Activated CD8-positive, alpha-beta memory T cell treated with anti-CD3 and anti-CD28 coated beads, Interleukin-2, amount 50 U/mL, for 48 hours (primary cell): ENCODE measurements around the gene ERICH4.
"Not testable (repeated sequence)": the region's sequence is repeated elsewhere in the genome, so short reads cannot be mapped to it uniquely, and the experiment has no call there.

Source experiments
- DNase-seq: peaks from one replicate; pipeline ENCODE4 v3.0.0-alpha.2; 2020

ERICH4 gene

GRCh38 chr19:41415154-41415571 lies 27.8 kb upstream of the ERICH4 start:
- no peak for DNase-seq

- DNase-seq, result no peak
Observed at GRCh38 chr19:41416194-41416674, 26.7 kb upstream of the ERICH4 start.

GRCh38 chr19:41420101-41420880 lies 22.7 kb upstream of the ERICH4 start:
- DNase-seq, result no peak

- no peak for DNase-seq
Observed at GRCh38 chr19:41421314-41421713, 21.6 kb upstream of the ERICH4 start.

GRCh38 chr19:41421973-41422372 lies 21.0 kb upstream of the ERICH4 start:
- no peak for DNase-seq

GRCh38 chr19:41422456-41422855 lies 20.5 kb upstream of the ERICH4 start:
- DNase-seq, result no peak

- DNase-seq, result no peak
Observed at GRCh38 chr19:41422955-41423354, 20.0 kb upstream of the ERICH4 start.

- DNase-seq, result no peak
Observed at GRCh38 chr19:41424335-41425173, 18.4 kb upstream of the ERICH4 start.

- no peak for DNase-seq
Observed at GRCh38 chr19:41425174-41426115, 17.5 kb upstream of the ERICH4 start.

GRCh38 chr19:41426116-41426841 lies 16.7 kb upstream of the ERICH4 start:
- no peak for DNase-seq

GRCh38 chr19:41426952-41427646 lies 15.9 kb upstream of the ERICH4 start, which contains the start of gene B3GNT8:
B3GNT8 (minus strand) TSS chr19:41427374; CDS start chr19:41426778, 596 bp downstream.
- peak; percentile 72 for DNase-seq

- DNase-seq, result peak; percentile 61
Observed at GRCh38 chr19:41427647-41428480, 15.1 kb upstream of the ERICH4 start.

GRCh38 chr19:41428481-41428859 lies 14.5 kb upstream of the ERICH4 start:
- no peak for DNase-seq

GRCh38 chr19:41430922-41431321 lies 12.0 kb upstream of the ERICH4 start:
- DNase-seq, result no peak

- no peak for DNase-seq
Observed at GRCh38 chr19:41431426-41432386, 11.2 kb upstream of the ERICH4 start.

GRCh38 chr19:41433171-41433570 lies 9.8 kb upstream of the ERICH4 start:
- DNase-seq, result no peak

- DNase-seq, result no peak
Observed at GRCh38 chr19:41434450-41434849, 8.5 kb upstream of the ERICH4 start.

GRCh38 chr19:41435376-41435775 lies 7.6 kb upstream of the ERICH4 start:
- DNase-seq, result not testable (repeated sequence)
